AG08395 (cell line): ENCODE data around the gene FAM98A.

Source experiments
- DNase-seq: peaks from one replicate; pipeline ENCODE4 v3.0.0; 2012; ENCODE audit warnings: mixed read lengths, low spot score

Gene FAM98A

GRCh38 chr2:33597026-33597425, 2.1 kb downstream of the FAM98A start:
- DNase-seq = no peak

- DNase-seq = no peak
These were observed 3.7 kb downstream of the FAM98A start for GRCh38 chr2:33595385-33595784.

- DNase-seq = no peak
These were observed 9.7 kb downstream of the FAM98A start for GRCh38 chr2:33589444-33589843.

- no peak for DNase-seq
These were observed 10.9 kb downstream of the FAM98A start for GRCh38 chr2:33588232-33588631.

- DNase-seq = no peak
These were observed 12.3 kb downstream of the FAM98A start for GRCh38 chr2:33586766-33587165.

GRCh38 chr2:33583194-33583938, 15.7 kb downstream of the FAM98A start:
- DNase-seq = peak; percentile 31

- no peak for DNase-seq
These were observed 17.2 kb downstream of the FAM98A start for GRCh38 chr2:33581872-33582271.

GRCh38 chr2:33579227-33579626, 19.9 kb downstream of the FAM98A start:
- DNase-seq = no peak

- DNase-seq = peak; percentile 16
These were observed 21.4 kb downstream of the FAM98A start for GRCh38 chr2:33577668-33578067.

- DNase-seq = no peak
These were observed 22.0 kb downstream of the FAM98A start for GRCh38 chr2:33577084-33577483.

GRCh38 chr2:33573657-33574056, 25.4 kb downstream of the FAM98A start:
- DNase-seq = no peak

- DNase-seq = no peak
These were observed 28.4 kb downstream of the FAM98A start for GRCh38 chr2:33570681-33571080.

- no peak for DNase-seq
These were observed 37.2 kb downstream of the FAM98A start for GRCh38 chr2:33561872-33562271.

GRCh38 chr2:33560017-33560416, 39.1 kb downstream of the FAM98A start:
- DNase-seq = no peak

GRCh38 chr2:33559328-33559727, 39.8 kb downstream of the FAM98A start:
- DNase-seq = no peak

GRCh38 chr2:33555681-33556080, 43.4 kb downstream of the FAM98A start:
- no peak for DNase-seq

GRCh38 chr2:33552758-33553461, 46.2 kb downstream of the FAM98A start:
- peak; percentile 9 for DNase-seq

GRCh38 chr2:33550206-33550605, 48.9 kb downstream of the FAM98A start:
- DNase-seq = no peak

GRCh38 chr2:33541243-33541642, 57.9 kb downstream of the FAM98A start:
- no peak for DNase-seq

- DNase-seq = no peak
These were observed 63.7 kb downstream of the FAM98A start for GRCh38 chr2:33535421-33535820.
